WERI-Rb-1 (cell line): ENCODE results near the gene RAB43.

ENCODE experiments used
- DNase-seq: peaks from one replicate; pipeline ENCODE4 v3.0.0-alpha.2; 2020
- H3K27ac ChIP-seq: fragments of 250-450 bp; sonication (Bioruptor Pico); 2 replicates; pipeline ENCODE4 v1.5.1; 2020; ENCODE audit warnings: mild to moderate bottlenecking, moderate library complexity
- H3K27me3 ChIP-seq: fragments of 250-450 bp; sonication (Bioruptor Pico); 2 replicates; pipeline ENCODE4 v1.5.1; 2021; ENCODE audit warnings: mild to moderate bottlenecking, low read depth, moderate library complexity; ENCODE audit not compliant: insufficient read depth, severe bottlenecking
- H3K36me3 ChIP-seq: fragments of 250-450 bp; sonication (Bioruptor Pico); 2 replicates; pipeline ENCODE4 v1.5.1; 2020; ENCODE audit warnings: mild to moderate bottlenecking, moderate library complexity
- H3K4me3 ChIP-seq: 2 replicates; pipeline ENCODE4 v1.5.1; 2011; ENCODE audit warnings: low read depth, mild to moderate bottlenecking, control low read depth, low read length
- H3K9me3 ChIP-seq: fragments of 250-450 bp; sonication (Bioruptor Pico); 2 replicates; pipeline ENCODE4 v1.5.1; 2021; ENCODE audit warnings: mild to moderate bottlenecking, moderate library complexity; ENCODE audit not compliant: severe bottlenecking
- TF ChIP-seq, protein P1 (sequence below): IDR thresholded peaks from 2 replicates; pipeline ENCODE4 v1.5.1; 2011; ENCODE audit warnings: low read depth, mild to moderate bottlenecking, control low read depth, inconsistent platforms, low read length

Gene RAB43

DNA sequence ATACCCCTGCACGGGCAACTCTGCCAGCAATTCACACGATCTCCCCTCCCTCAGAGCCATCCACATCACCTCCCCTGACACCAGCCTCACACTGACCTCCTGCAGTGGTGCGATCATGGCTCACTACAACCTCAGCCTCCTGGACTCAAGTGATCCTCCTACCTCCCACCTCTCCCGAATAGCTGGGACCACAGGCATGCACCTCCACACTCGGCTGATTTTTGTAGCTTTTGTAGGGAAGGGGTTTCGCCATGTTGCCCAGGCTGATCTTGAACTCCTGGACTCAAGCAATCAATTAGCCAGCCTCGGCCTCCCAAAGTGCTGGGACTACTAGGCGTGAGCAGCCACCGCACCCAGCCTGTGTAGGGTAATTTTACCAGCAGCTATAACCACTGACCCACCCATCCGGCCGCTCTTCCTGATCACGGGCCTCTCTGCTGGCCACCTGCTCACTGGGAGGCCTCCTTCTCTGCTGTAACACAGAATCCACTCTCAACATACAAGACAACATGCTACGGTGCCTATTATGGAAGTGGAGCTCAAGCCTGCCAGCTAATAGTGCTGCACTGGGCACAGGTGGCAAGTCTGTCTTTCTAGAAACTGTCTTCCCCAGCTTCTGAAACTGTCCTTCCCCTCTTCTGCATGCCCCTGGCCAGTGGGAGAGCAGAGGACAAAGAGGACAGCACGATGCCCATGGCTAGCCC lies 56.4 kb downstream of the RAB43 start:
- H3K27ac ChIP-seq = no peak overlapping the region
- TF ChIP-seq, protein P1, sequence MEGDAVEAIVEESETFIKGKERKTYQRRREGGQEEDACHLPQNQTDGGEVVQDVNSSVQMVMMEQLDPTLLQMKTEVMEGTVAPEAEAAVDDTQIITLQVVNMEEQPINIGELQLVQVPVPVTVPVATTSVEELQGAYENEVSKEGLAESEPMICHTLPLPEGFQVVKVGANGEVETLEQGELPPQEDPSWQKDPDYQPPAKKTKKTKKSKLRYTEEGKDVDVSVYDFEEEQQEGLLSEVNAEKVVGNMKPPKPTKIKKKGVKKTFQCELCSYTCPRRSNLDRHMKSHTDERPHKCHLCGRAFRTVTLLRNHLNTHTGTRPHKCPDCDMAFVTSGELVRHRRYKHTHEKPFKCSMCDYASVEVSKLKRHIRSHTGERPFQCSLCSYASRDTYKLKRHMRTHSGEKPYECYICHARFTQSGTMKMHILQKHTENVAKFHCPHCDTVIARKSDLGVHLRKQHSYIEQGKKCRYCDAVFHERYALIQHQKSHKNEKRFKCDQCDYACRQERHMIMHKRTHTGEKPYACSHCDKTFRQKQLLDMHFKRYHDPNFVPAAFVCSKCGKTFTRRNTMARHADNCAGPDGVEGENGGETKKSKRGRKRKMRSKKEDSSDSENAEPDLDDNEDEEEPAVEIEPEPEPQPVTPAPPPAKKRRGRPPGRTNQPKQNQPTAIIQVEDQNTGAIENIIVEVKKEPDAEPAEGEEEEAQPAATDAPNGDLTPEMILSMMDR = no peak
- no peaks in the 10 kb centered on the region for H3K36me3 ChIP-seq
- no peak for DNase-seq
- no peaks in the 10 kb centered on the region for H3K9me3 ChIP-seq
- H3K27me3 ChIP-seq = no peaks in the 10 kb centered on the region
- H3K4me3 ChIP-seq = no peak overlapping the region

DNA sequence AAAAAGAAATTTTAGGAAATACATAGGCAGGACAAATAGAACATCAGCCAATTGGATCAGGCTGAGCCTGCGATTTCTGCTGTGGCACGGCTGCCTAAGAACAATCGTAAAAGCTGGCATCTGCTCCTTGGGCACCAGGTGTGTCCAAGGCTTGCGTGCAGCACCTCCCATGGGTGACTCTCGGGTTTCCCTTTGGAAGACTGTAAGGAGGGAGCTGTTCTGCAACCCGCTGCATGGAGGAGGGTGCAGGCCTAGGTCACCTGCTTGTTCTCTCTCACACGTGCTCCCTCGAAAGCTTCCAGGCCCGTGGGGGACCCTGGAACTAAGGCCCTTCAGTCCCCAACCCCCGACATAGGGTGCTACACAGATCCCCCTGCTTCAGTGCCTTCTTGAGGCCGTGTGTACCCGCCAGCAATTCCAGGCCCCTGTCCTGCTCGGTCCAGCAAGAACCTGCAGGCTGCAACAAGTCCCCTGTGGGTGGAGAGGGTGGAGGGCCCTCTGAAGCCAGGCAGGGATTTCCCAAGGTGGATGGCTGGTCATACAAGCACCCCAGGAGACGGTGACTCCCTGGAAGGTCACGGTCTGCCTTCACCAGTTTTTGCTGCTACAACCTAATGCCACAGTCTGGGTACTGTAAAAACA lies 57.6 kb downstream of the RAB43 start:
- H3K36me3 ChIP-seq = no peaks in the 10 kb centered on the region
- H3K4me3 ChIP-seq = no peak overlapping the region
- H3K27ac ChIP-seq = no peak overlapping the region
- no peak for DNase-seq
- TF ChIP-seq, protein P1 = no peak
- no peaks in the 10 kb centered on the region for H3K9me3 ChIP-seq
- no peaks in the 10 kb centered on the region for H3K27me3 ChIP-seq

- no peak for DNase-seq
- H3K9me3 ChIP-seq = no peaks in the 10 kb centered on the region
- H3K36me3 ChIP-seq = no peaks in the 10 kb centered on the region
- no peak overlapping the region for H3K4me3 ChIP-seq
- no peaks in the 10 kb centered on the region for H3K27me3 ChIP-seq
- no peak overlapping the region for H3K27ac ChIP-seq
- TF ChIP-seq, protein P1 = no peak
These were observed 58.4 kb downstream of the RAB43 start for GRCh38 chr3:129063091-129063640.

DNA sequence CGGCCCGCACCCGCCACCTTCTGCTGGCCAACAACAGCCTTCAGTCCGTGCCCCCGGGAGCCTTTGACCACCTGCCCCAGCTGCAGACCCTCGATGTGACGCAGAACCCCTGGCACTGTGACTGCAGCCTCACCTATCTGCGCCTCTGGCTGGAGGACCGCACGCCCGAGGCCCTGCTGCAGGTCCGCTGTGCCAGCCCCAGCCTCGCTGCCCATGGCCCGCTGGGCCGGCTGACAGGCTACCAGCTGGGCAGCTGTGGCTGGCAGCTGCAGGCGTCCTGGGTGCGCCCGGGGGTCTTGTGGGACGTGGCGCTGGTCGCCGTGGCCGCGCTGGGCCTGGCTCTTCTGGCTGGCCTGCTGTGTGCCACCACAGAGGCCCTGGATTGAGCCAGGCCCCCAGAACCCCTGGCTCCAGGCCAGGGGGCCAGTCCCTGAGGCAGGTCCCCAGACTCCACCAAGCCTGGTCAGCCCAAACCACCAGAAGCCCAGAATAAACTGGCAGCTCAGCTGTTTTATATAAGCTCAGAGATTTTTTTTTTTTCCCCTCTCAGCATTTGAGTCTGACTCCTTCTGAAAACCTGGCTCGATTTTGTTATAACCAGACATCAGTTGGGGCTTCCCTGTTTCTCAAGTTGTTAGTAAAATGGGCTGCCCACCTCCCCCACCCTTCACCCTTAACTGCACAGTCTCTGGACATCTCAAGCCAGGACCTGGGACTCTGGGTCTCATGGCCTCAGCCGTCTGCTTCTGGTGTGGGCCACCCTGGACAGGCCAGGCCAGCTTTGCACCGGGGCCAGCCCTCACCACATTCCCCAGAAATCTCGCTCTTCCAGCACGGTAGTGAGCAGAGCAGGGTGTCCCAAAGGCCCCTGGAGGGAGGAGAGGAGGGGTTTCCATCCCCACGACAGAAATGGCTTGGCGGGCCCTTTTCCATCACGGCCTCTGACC lies 59.4 kb downstream of the RAB43 start:
- Histone ChIP-seq H3K9me3 (no peaks in the 10 kb centered on the region), H3K36me3 (no peaks in the 10 kb centered on the region), H3K27ac (no peak overlapping the region), H3K4me3 (no peak overlapping the region), H3K27me3 (no peaks in the 10 kb centered on the region)
- no peak for DNase-seq
- TF ChIP-seq, protein P1 = no peak

DNA sequence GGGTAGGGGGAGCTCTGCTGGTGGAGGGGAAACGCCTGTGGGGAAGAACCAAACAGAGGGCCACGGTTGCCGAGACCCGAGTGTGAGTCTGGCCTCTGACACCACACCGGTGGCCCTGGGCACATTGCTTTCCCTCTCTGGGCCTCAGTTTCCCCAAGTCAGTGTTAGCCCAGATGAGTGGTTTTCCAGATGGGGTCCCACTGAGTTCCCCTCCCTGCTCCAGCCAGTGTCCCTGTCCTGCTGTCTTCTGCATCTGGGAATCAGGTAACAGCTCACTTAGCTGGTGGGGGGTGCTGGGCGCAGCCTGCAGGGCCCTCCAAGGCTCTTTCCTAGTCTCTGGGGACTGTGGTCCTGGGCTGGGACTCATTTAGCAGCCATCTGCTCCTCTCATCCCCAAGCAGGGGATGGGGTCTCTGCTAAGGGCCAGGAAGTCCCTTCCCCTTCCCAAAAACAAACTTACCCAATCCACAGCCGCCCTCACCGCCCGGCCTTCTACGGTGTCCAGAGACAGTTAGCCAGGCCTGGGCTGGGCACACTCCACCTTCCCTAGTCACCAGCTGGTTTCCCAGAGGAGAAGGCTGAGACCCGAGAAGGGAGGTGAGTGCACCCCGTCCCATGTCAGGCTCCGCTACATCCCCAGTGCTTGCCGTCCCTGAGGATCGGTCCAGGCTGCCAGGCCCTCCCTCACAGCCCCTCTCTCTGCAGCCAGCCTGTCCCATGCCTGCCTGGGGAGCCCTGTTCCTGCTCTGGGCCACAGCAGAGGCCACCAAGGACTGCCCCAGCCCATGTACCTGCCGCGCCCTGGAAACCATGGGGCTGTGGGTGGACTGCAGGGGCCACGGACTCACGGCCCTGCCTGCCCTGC lies 60.3 kb downstream of the RAB43 start:
- no peaks in the 10 kb centered on the region for H3K9me3 ChIP-seq
- DNase-seq = no peak
- TF ChIP-seq, protein P1 = no peak
- no peaks in the 10 kb centered on the region for H3K36me3 ChIP-seq
- no peaks in the 10 kb centered on the region for H3K27me3 ChIP-seq
- H3K4me3 ChIP-seq = no peak overlapping the region
- H3K27ac ChIP-seq = no peak overlapping the region
